Neuronal stem cell (in vitro differentiated cells): ENCODE measurements around the gene RNF125.
A peak's percentile ranks its signal among the peaks of the same experiment; 100 is the strongest.

ENCODE experiments used
- DNase-seq: peaks from one replicate; pipeline ENCODE4 v3.0.0-alpha.2; 2013; ENCODE audit warnings: low spot score
- H2AFZ ChIP-seq: one replicate; pipeline ENCODE4 v1.6.1; 2013; ENCODE audit warnings: mild to moderate bottlenecking, low read length, inconsistent platforms
- H2AK5ac ChIP-seq: 2 replicates; pipeline ENCODE4 v1.6.1; 2013; ENCODE audit warnings: low read depth, mild to moderate bottlenecking, inconsistent platforms, low read length, moderate library complexity, mixed read lengths
- H2BK120ac ChIP-seq: 2 replicates; pipeline ENCODE4 v1.6.1; 2013; ENCODE audit warnings: low read depth, mild to moderate bottlenecking, inconsistent platforms, low read length, moderate library complexity, mixed read lengths
- H2BK12ac ChIP-seq: one replicate; pipeline ENCODE4 v1.6.1; 2013; ENCODE audit warnings: low read length, inconsistent platforms
- H2BK15ac ChIP-seq: 2 replicates; pipeline ENCODE4 v1.6.1; 2013; ENCODE audit warnings: mild to moderate bottlenecking, low read length, inconsistent platforms, mixed read lengths
- H2BK5ac ChIP-seq: one replicate; pipeline ENCODE4 v1.6.1; 2013; ENCODE audit warnings: inconsistent platforms, mild to moderate bottlenecking, low read length, moderate library complexity
- H3K14ac ChIP-seq: one replicate; pipeline ENCODE4 v1.6.1; 2013; ENCODE audit warnings: low read length, inconsistent platforms
- H3K18ac ChIP-seq: 2 replicates; pipeline ENCODE4 v1.6.1; 2013; ENCODE audit warnings: low read length, inconsistent platforms
- H3K23ac ChIP-seq: 2 replicates; pipeline ENCODE4 v1.6.1; 2013; ENCODE audit warnings: low read depth, mild to moderate bottlenecking, mixed read lengths, low read length, inconsistent platforms; ENCODE audit not compliant: poor library complexity
- H3K27ac ChIP-seq: replicated peaks from 3 replicates; pipeline ENCODE4 v1.5.1; 2013; ENCODE audit warnings: low read length, inconsistent platforms
- H3K27me3 ChIP-seq, 3 experiments: 2 replicates each; pipeline ENCODE4 v1.6.1; 2013; ENCODE audit warnings: low read length in 3 of 3, mild to moderate bottlenecking in 2 of 3, inconsistent platforms in 1 of 3, low read depth in 1 of 3, mixed read lengths in 1 of 3, moderate library complexity in 1 of 3; ENCODE audit not compliant: control insufficient read depth in 3 of 3, insufficient read depth in 3 of 3
- H3K36me3 ChIP-seq, 2 donors: replicated peaks in 1 of 2; 2 replicates each; pipeline ENCODE4 v1.6.1; 2013; ENCODE audit warnings: low read length in 2 of 2; ENCODE audit not compliant: control insufficient read depth in 2 of 2, insufficient read depth in 2 of 2
- H3K4ac ChIP-seq: 2 replicates; pipeline ENCODE4 v1.6.1; 2013; ENCODE audit warnings: inconsistent platforms, mild to moderate bottlenecking, low read length, moderate library complexity
- H3K4me1 ChIP-seq, 2 donors: 1 replicate in 1 of 2; 2 replicates in 1 of 2; pipeline ENCODE4 v1.6.1; 2013; ENCODE audit warnings: low read length in 2 of 2, low read depth in 1 of 2; ENCODE audit not compliant: control insufficient read depth in 2 of 2, insufficient read depth in 1 of 2
- H3K4me2 ChIP-seq: one replicate; pipeline ENCODE4 v1.6.1; 2013; ENCODE audit warnings: mild to moderate bottlenecking, low read length, inconsistent platforms; ENCODE audit not compliant: insufficient read depth, poor library complexity, severe bottlenecking
- H3K4me3 ChIP-seq, 2 donors: 2 replicates each; pipeline ENCODE4 v1.5.1; 2013; ENCODE audit warnings: low read length in 2 of 2, mild to moderate bottlenecking in 2 of 2, inconsistent platforms in 1 of 2, moderate library complexity in 1 of 2
- H3K79me1 ChIP-seq: one replicate; pipeline ENCODE4 v1.6.1; 2013; ENCODE audit warnings: low read depth, mild to moderate bottlenecking, inconsistent platforms, low read length, moderate library complexity
- H3K9ac ChIP-seq: one replicate; pipeline ENCODE4 v1.6.1; 2013; ENCODE audit warnings: mild to moderate bottlenecking, low read depth, low read length, inconsistent platforms; ENCODE audit not compliant: poor library complexity
- H3K9me3 ChIP-seq, 2 donors: replicated peaks in 1 of 2; 2 replicates each; pipeline versions ENCODE3 to v1.6.1; 2013; ENCODE audit warnings: low read length in 2 of 2, mild to moderate bottlenecking in 2 of 2, inconsistent platforms in 1 of 2, low read depth in 1 of 2, mixed read lengths in 1 of 2, moderate library complexity in 1 of 2; ENCODE audit not compliant: control insufficient read depth in 2 of 2, insufficient read depth in 1 of 2
- H4K8ac ChIP-seq: one replicate; pipeline ENCODE4 v1.6.1; 2013; ENCODE audit warnings: low read depth, mild to moderate bottlenecking, inconsistent platforms, low read length, moderate library complexity
- H4K91ac ChIP-seq: one replicate; pipeline ENCODE4 v1.6.1; 2013; ENCODE audit warnings: low read length, low read depth, mild to moderate bottlenecking, inconsistent platforms; ENCODE audit not compliant: poor library complexity
- WGBS, 2 donors: extraction: QIAGEN DNeasy Blood & Tissue Kit; methylation state at CpG; one replicate each; pipeline ENCODE4 v1.1.7; 2013; ENCODE audit warnings: missing lambda C conversion rate in 2 of 2, mixed read lengths in 1 of 2; ENCODE audit not compliant: insufficient read length in 2 of 2, insufficient replicate concordance in 1 of 2; ENCODE audit errors: extremely low coverage in 2 of 2; 5-methylcytosine and 5-hydroxymethylcytosine counted together

The RNF125 gene

GRCh38 chr18:32048507-32049091 is 30.0 kb downstream of the RNF125 start:
- DNase-seq = no peak

DNA sequence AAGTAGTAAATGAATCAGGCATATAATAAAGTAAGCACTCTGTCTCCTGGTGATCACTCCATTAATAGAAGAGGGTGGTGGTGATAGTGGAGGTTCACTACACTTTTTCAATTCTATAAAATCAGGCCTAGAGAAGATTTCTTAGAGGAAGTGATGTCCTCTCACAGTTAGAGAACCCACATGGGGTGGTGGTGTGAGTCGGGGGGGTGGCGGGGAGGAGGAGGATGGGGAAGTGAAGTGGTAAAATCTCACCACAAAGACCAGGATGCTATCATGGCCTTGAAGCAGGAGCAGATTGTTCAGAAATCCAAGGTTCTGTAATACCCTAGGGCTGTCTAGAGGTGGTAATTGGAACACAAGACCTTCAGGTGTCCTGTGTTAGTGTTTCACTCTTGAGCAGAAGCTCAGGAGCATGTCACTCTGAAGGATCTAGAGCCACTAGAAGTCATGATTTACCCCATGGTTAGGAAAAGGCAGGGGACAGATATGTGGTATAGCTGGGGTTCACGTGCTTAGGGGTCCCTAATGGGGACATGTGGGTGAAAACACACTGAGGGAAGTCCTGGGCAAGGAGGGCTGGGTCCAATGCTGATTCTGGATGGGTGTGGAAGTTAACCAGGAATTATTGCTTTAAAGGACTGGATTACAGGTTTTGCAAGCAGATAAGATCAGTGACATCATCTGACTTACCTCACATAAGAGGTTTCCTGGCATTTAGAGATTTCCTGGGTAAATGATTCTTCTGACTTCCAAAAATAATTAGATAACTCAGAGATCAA is 31.0 kb downstream of the RNF125 start:
- no peak overlapping the region for H2AK5ac ChIP-seq
- no peak overlapping the region for H3K4me2 ChIP-seq
- no peaks in the 10 kb centered on the region for H3K36me3 ChIP-seq
- H3K23ac ChIP-seq = no peak overlapping the region
- no peaks in the 10 kb centered on the region for H3K4me1 ChIP-seq
- H2AFZ ChIP-seq = no peak overlapping the region
- no peak overlapping the region for H2BK15ac ChIP-seq
- no peak overlapping the region for H3K4ac ChIP-seq
- no peak overlapping the region for H2BK12ac ChIP-seq
- H3K27me3 ChIP-seq = no peaks in the 10 kb centered on the region
- no peak overlapping the region for H3K9ac ChIP-seq
- no peak overlapping the region for H2BK120ac ChIP-seq
- H3K4me3 ChIP-seq = no peak overlapping the region
- no peak overlapping the region for H2BK5ac ChIP-seq
- no peak overlapping the region for H4K91ac ChIP-seq
- H3K79me1 ChIP-seq = no peaks in the 10 kb centered on the region
- WGBS, 2 donors = no CpG with 5 or more reads among the region's 3 CpGs
- no peak overlapping the region for H3K27ac ChIP-seq
- no peaks in the 10 kb centered on the region for H3K9me3 ChIP-seq
- no peak overlapping the region for H3K14ac ChIP-seq
- DNase-seq = no peak
- no peak overlapping the region for H4K8ac ChIP-seq
- no peak overlapping the region for H3K18ac ChIP-seq

More at GRCh38 chr18:32048507-32049091, 30.0 kb downstream of the RNF125 start:
- Histone ChIP-seq H3K27ac (no peak overlapping the region), H3K23ac (no peak overlapping the region), H3K9me3 (no peaks in the 10 kb centered on the region), H2BK15ac (no peak overlapping the region), H3K36me3 (no peaks in the 10 kb centered on the region), H2AFZ (peak overlapping the region; percentile 29), H3K9ac (no peak overlapping the region), H3K27me3 (no peaks in the 10 kb centered on the region), H3K4ac (no peak overlapping the region), H4K91ac (no peak overlapping the region), H3K4me1 (no peaks in the 10 kb centered on the region), H3K14ac (no peak overlapping the region), H2BK120ac (no peak overlapping the region), H2AK5ac (no peak overlapping the region), H4K8ac (no peak overlapping the region), H3K18ac (no peak overlapping the region), H2BK5ac (no peak overlapping the region), H3K79me1 (no peaks in the 10 kb centered on the region), H3K4me2 (no peak overlapping the region), H2BK12ac (no peak overlapping the region), H3K4me3 (no peak overlapping the region)
- WGBS, 2 donors = no CpG with 5 or more reads among the region's 4 CpGs

DNA sequence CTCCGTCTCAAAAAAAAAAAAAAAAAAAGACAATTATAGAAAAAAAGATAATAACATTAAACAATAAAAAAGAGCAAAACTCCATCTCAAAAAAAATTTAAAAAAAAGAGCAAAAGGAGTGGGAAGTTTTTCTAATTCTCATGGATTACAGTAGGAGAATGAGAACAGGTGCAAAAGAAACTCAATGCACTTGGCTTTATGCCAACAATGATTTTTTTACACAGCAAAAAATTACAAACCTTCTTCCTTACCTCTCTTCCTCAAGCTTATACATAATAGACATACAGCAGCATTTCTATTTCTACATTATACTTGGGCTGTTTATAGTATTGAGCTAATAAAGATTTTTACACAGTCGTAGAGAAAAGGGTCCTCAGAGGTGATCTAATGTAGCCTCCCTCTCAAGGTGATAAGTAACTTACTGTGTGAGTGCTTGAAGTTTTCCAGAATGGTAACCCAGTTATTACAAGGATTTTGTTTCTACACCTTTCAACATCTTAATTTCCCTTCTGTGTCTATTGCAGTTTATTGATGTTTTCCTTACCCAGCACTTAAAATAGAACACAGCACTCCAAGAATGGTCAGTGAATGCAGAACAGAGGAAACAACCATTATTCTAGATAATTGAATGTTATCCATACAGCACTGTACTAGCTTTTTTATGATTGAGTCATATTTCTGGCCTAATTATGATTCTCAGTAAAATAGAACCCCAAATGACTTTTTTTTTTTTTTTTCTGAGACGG is 38.2 kb downstream of the RNF125 start:
- no peak overlapping the region for H3K9ac ChIP-seq
- no peak overlapping the region for H2BK120ac ChIP-seq
- no peak overlapping the region for H2AK5ac ChIP-seq
- no CpG with 5 or more reads among the region's 3 CpGs for WGBS, 2 donors
- H3K36me3 ChIP-seq = no peaks in the 10 kb centered on the region
- no peaks in the 10 kb centered on the region for H3K79me1 ChIP-seq
- H3K4ac ChIP-seq = no peak overlapping the region
- no peak overlapping the region for H3K4me2 ChIP-seq
- no peak overlapping the region for H4K8ac ChIP-seq
- no peak overlapping the region for H3K14ac ChIP-seq
- no peak overlapping the region for H3K27ac ChIP-seq
- H2BK5ac ChIP-seq = no peak overlapping the region
- H2AFZ ChIP-seq = no peak overlapping the region
- H3K4me1 ChIP-seq = peaks cover 2 to 4% of the 10 kb centered on the region in 2 donors
- no peaks in the 10 kb centered on the region for H3K27me3 ChIP-seq
- DNase-seq = no peak
- no peaks in the 10 kb centered on the region for H3K9me3 ChIP-seq
- no peak overlapping the region for H4K91ac ChIP-seq
- H2BK12ac ChIP-seq = no peak overlapping the region
- no peak overlapping the region for H3K23ac ChIP-seq
- H2BK15ac ChIP-seq = no peak overlapping the region
- no peak overlapping the region for H3K4me3 ChIP-seq
- H3K18ac ChIP-seq = no peak overlapping the region

- Histone ChIP-seq H2BK5ac (no peak overlapping the region), H4K8ac (no peak overlapping the region), H2AFZ (no peak overlapping the region), H4K91ac (no peak overlapping the region), H3K36me3 (no peaks in the 10 kb centered on the region), H3K4me2 (no peak overlapping the region), H2BK15ac (no peak overlapping the region), H3K14ac (no peak overlapping the region), H3K9ac (no peak overlapping the region), H3K23ac (no peak overlapping the region), H3K27me3 (no peaks in the 10 kb centered on the region), H2AK5ac (no peak overlapping the region), H3K4me3 (no peak overlapping the region), H3K9me3 (no peaks in the 10 kb centered on the region), H3K79me1 (no peaks in the 10 kb centered on the region), H3K18ac (no peak overlapping the region), H3K27ac (no peak overlapping the region), H2BK120ac (no peak overlapping the region), H3K4me1 (peaks cover 2 to 4% of the 10 kb centered on the region in 2 donors), H3K4ac (no peak overlapping the region), H2BK12ac (no peak overlapping the region)
- no CpG with 5 or more reads among the region's 7 CpGs for WGBS, 2 donors
- DNase-seq = no peak
These were observed 39.1 kb downstream of the RNF125 start for GRCh38 chr18:32057624-32058165.
